Fibroblast of villous mesenchyme (primary cell): Measurements from ENCODE around the gene GBE1. TPM values are rescaled to one million over a fixed set of nuclear protein-coding genes. Genes with fewer than 3 reads are reported as not detected.

ENCODE experiments used
- DNase-seq: peaks from one replicate; pipeline ENCODE4 v3.0.0-alpha.2; 2010; ENCODE audit warnings: low read depth
- H3K4me3 ChIP-seq: 2 replicates; pipeline ENCODE4 v1.5.1; 2011; ENCODE audit warnings: low read depth, mild to moderate bottlenecking, low read length
- small RNA-seq: library from RNA; depleted of rRNA; stranded (forward); fragments of <200 nt; gene quantifications from one replicate; pipeline ENCODE3, GENCODE V24; 2012
- total RNA-seq: library from RNA; depleted of rRNA; stranded (reverse); fragments of >200 nt; gene quantifications from 2 replicates; pipeline ENCODE4 v1.2.3, GENCODE V29; 2012
- TF ChIP-seq, protein P1 (sequence below): IDR thresholded peaks from 2 replicates; pipeline ENCODE4 v1.5.1; 2012; ENCODE audit warnings: low read depth, mild to moderate bottlenecking, low read length; ENCODE audit not compliant: insufficient read depth

Gene GBE1
- total RNA-seq, 1 donor, result 231 TPM

DNA sequence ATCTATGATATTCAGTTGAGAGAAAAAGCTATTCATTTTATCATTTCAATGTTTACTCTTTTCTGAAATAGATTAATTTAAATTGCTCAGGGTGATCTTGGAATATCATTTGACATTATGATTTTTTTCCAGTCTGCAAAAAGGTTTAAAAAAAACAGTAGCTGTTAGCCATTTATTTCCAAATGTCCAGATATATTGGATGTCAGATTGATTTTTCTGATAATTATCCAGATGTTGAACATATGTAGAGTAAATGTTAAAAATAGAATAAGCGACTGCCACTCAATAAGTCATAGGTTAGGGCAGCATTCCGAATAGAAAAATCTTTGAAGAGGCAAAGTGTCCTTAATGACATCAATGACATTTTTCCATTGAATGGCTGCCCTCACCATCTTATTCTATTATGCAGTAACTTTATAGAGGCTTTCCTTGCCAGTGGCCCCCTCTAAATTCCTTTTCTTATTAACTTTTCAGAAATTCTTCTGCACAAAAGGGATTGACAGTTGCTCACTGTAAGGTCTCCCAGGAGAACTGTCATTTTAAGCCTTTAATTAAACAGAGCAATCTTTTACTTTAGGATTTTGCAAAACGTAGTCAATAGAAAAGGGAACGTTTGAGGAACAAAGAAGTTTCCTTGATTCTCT, 316.5 kb downstream of the GBE1 start:
- TF ChIP-seq, protein P1, sequence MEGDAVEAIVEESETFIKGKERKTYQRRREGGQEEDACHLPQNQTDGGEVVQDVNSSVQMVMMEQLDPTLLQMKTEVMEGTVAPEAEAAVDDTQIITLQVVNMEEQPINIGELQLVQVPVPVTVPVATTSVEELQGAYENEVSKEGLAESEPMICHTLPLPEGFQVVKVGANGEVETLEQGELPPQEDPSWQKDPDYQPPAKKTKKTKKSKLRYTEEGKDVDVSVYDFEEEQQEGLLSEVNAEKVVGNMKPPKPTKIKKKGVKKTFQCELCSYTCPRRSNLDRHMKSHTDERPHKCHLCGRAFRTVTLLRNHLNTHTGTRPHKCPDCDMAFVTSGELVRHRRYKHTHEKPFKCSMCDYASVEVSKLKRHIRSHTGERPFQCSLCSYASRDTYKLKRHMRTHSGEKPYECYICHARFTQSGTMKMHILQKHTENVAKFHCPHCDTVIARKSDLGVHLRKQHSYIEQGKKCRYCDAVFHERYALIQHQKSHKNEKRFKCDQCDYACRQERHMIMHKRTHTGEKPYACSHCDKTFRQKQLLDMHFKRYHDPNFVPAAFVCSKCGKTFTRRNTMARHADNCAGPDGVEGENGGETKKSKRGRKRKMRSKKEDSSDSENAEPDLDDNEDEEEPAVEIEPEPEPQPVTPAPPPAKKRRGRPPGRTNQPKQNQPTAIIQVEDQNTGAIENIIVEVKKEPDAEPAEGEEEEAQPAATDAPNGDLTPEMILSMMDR, result no peak
- DNase-seq, result no peak
- no peak overlapping the region for H3K4me3 ChIP-seq

DNA sequence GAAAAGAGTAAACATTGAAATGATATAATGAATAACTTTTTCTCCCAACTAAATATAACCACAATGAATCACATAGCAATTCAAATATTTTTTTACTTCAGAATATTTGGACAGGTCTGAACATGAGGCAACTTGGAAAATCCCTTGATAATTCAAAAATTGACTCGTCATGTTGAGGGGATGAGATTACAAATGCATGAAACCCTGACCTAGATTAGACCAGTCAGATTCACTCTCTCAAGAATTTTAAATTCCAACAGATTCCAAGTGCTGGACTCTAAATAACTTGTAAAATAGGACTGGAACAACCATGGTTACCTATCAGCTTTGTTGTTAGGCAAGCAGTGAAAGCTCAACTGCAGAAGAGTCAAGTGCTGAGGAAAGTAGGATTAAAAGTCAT, 317.5 kb downstream of the GBE1 start:
- DNase-seq, result no peak
- TF ChIP-seq, protein P1, result no peak
- no peak overlapping the region for H3K4me3 ChIP-seq

DNA sequence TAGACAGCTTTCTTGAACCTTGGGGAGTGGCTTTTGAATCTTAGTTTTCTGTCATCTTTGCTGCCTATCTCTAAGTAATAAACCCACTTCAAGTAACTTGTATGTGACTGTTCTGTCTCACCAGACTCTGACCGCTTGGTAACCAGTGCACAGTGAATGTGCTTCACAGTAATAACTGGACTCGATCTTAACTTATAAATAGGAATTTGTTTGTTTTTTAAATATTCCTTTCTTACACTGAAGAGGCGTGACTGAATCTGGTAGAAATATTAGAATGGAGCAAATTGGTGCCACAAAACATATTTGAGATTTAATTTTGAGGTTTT, 318.0 kb downstream of the GBE1 start:
- H3K4me3 ChIP-seq, result no peak overlapping the region
- DNase-seq, result no peak
- TF ChIP-seq, protein P1, result no peak

DNA sequence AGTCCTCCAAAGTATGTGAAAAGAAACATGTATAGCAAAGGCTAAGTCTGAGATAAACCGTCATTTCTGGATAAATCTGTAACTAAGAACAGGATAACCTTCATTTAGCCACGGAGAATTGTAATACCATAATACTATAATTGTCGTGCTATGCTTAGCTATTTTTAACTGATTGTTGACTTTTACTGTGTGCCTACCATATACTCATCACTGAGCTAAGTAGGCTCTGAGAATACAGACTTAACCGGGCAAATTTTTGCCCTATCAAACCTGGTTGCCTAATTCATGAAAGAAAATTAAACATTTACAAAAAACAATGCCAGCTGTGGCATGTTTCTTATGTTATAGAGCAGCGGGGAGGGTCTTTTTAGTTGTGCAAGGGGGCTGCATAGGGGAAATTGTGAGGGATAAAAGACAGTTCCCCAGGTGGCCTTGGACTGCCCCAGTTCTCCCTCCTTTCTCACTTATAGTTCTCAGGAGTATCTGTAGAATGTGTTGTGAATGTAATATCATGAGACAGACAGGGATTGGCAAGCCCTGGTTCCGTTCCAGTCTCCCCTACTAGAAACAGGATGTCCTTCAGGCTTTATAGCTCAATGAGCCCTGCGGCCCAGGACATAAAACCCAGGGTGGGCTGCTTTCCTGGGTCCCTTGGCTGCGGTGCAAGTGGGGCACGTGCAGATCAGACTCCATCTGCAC, 318.5 kb downstream of the GBE1 start:
- no peak overlapping the region for H3K4me3 ChIP-seq
- TF ChIP-seq, protein P1, result no peak
- no peak for DNase-seq

DNA sequence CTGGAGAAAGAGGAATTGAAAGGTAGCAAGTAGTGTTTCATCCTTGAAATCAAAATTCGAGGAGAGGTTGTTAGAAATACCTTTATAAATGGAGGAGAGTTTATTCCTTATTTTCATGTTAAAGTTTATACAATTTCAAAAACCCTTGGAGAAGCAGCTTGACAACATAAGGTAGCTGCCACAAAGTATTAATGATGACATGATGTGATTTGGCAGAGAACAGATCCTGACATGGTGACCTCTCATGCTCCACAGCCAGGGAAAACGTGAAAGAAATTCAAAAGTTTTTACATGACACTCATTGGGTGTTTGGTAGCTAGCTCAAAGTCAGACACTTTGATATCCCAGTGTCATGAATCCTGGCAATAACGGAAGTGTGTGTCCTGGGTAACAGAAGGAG, 320.8 kb downstream of the GBE1 start:
- DNase-seq, result no peak
- H3K4me3 ChIP-seq, result no peak overlapping the region
- TF ChIP-seq, protein P1, result no peak

Small RNAs within 50 kb of the gene (small RNA-seq; reads per million reads assigned to genes)
- gene AC017015.1 (not detected), gene RNU2-28P (37.0 reads per million, percentile 95 among the genes with 10 or more reads in this experiment)
